Naive thymus-derived CD8-positive, alpha-beta T cell (primary cell): ENCODE results near the gene LSM14B. TPM values are rescaled to one million over a fixed set of nuclear protein-coding genes. Genes with fewer than 3 reads are reported as not detected.
"Not testable (repeated sequence)": the region's sequence is repeated elsewhere in the genome, so short reads cannot be mapped to it uniquely, and the experiment has no call there.

Experiments used
- ATAC-seq, 2 donors: fragments of 150-1000 bp; cut with Tn5 transposase in 1 of 2; sonication (Bioruptor Pico), chemical (Tn5 transposase) in 1 of 2; 1 replicate in 1 of 2; 2 replicates in 1 of 2; pipeline ENCODE4 v1.10.0; 2021; ENCODE audit warnings: mild to moderate bottlenecking in 2 of 2, moderate library complexity in 2 of 2
- POLR2A ChIA-PET: fragments of 350-600 bp; sonication (Branson Sonifier 250); formaldehyde crosslinking; loops from one replicate; lab custom pipeline; 2021; ENCODE audit warnings: antibody characterized with exemption; lab: Charles Lee
- DNase-seq, 10 donors: peaks; one replicate each; pipeline versions ENCODE4 v3.0.0 to v3.0.0-alpha.2; 2020 to 2022
- H3K27ac Mint-ChIP-seq, 10 donors: one replicate each; pipeline ENCODE4 v1.8.0; 2020 to 2022; ENCODE audit warnings: mild to moderate bottlenecking in 10 of 10, mixed read lengths in 10 of 10, moderate library complexity in 4 of 10, inconsistent platforms in 1 of 10
- H3K27me3 Mint-ChIP-seq, 5 donors: one replicate each; pipeline ENCODE4 v1.8.0; 2021 to 2022; ENCODE audit warnings: mixed read lengths in 5 of 5
- H3K36me3 Mint-ChIP-seq, 3 donors: one replicate each; pipeline ENCODE4 v1.8.0; 2020 to 2022; ENCODE audit warnings: mixed read lengths in 3 of 3, mild to moderate bottlenecking in 2 of 3, inconsistent platforms in 1 of 3
- H3K4me1 Mint-ChIP-seq, 4 donors: one replicate each; pipeline ENCODE4 v1.8.0; 2021 to 2022; ENCODE audit warnings: mixed read lengths in 4 of 4
- H3K4me3 Mint-ChIP-seq, 10 donors: one replicate each; pipeline ENCODE4 v1.8.0; 2020 to 2022; ENCODE audit warnings: mild to moderate bottlenecking in 10 of 10, mixed read lengths in 10 of 10, moderate library complexity in 6 of 10, inconsistent platforms in 1 of 10
- H3K9me3 Mint-ChIP-seq, 9 donors: one replicate each; pipeline ENCODE4 v1.8.0; 2020 to 2022; ENCODE audit warnings: mixed read lengths in 9 of 9, mild to moderate bottlenecking in 3 of 9, inconsistent platforms in 1 of 9, moderate library complexity in 1 of 9
- polyA plus RNA-seq, 3 donors: library from polyadenylated mRNA; unstranded; fragments of 300-500 nt; fragmentation: Illumina TruSeq; gene quantifications; one replicate each; pipeline ENCODE4 v1.2.3, GENCODE V29; 2021
- total RNA-seq, 8 experiments: library from RNA in 2 of 8; stranded (reverse) in 2 of 8; gene quantifications; one replicate each; pipeline ENCODE4 v1.2.3 and lab custom pipeline; 2021 to 2026

Gene LSM14B
- total and polyA plus RNA-seq, 5 experiments from 2014 or later: 1.5 to 55.8 (median 2.4) TPM

- POLR2A ChIA-PET: interaction anchor here (0.7 to 5.4 kb wide), 10 partner anchors 9 to 244 kb away, joined by 3 to 58 read pairs (median 6); partner anchors contain the start of genes LSM14B, RPS21 and TAF4
- H3K4me3 Mint-ChIP-seq: peak overlapping the region; percentile 81 to 93 (median 89)
- H3K36me3 Mint-ChIP-seq: peaks cover 9 to 34% (median 13%) of the 10 kb centered on the region in 3 donors
- H3K4me1 Mint-ChIP-seq: peaks cover 27 to 62% (median 54%) of the 10 kb centered on the region in 4 donors
- H3K27ac Mint-ChIP-seq: peak overlapping the region; percentile 85 to 97 (median 94)
- DNase-seq (peak in 1 of 10 donors; percentile 27), ATAC-seq (peak in 1 of 2 donors; percentile 31)
- no peaks in the 10 kb centered on the region for H3K27me3 Mint-ChIP-seq
- no peaks in the 10 kb centered on the region for H3K9me3 Mint-ChIP-seq
Measured at GRCh38 chr20:62142252-62143080, 20.2 kb downstream of the LSM14B start.

DNA sequence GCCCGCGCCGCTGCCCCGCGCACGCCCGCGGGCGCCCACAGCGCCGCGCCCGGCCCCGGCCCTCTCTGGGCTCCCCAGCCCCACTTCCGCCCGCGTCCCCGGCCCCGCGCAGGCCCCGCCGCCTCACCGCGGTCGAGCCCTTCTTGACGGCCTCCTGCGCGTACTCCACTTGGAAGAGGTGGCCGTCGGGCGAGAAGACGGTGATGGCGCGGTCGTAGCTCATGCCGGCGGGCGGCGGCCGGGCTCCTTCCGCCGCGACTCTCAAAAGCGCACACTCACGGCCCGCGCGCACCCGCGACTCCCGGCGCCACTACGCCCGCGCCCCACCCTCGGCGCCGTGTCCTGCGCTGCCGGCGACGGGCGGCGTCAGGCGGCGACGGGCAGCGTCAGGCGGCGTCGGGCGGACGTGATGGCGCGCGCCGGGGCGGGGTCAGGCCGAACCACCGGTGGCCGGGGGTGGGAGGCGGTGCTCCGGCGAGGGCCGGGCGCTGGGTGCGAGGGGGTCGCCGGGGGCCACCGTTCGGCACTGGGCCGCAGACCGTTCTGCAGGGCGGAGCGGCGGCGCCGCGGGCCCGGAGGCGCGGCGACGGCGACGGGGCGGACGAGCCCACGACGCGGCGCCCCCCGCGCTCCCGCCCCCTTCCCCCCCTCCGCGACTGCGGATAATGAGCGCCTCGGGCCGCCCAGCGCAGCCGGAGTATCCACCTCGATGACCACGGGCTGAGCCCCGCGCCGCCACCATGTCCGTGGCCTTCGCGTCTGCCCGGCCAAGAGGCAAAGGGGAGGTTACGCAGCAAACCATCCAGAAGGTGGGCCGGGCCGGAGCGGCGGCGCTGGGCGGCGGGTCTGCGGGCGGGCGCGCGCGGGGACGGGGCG lies 21.0 kb downstream of the LSM14B start, which contains the start of the genes PSMA7 and SS18L1:
Gene PSMA7 (minus strand): TSS at position 314 of the 876 bp plus-strand sequence. CDS start 91 bp downstream, at position 223.
Gene SS18L1 (plus strand): TSS at position 689 of the 876 bp plus-strand sequence. CDS start 52 bp downstream, at position 741.
- POLR2A ChIA-PET: interaction anchor here (0.7 to 5.4 kb wide), 10 partner anchors 10 to 244 kb away, joined by 3 to 58 read pairs (median 6); partner anchors contain the start of genes LSM14B, MTG2, RPS21 and TAF4
- no peaks in the 10 kb centered on the region for H3K9me3 Mint-ChIP-seq
- peak within 1 kb of the TSS; percentile 81 to 93 (median 89) for H3K4me3 Mint-ChIP-seq
- ATAC-seq (peak; percentile 82 to 84), DNase-seq (peak; percentile 73 to 90 (median 84))
- H3K27me3 Mint-ChIP-seq: no peaks in the 10 kb centered on the region
- peaks cover 24 to 58% (median 50%) of the 10 kb centered on the region in 4 donors for H3K4me1 Mint-ChIP-seq
- peaks cover under 1 to 26% (median 5%) of the 10 kb centered on the region in 3 donors for H3K36me3 Mint-ChIP-seq
- H3K27ac Mint-ChIP-seq: peak within 1 kb of the TSS; percentile 85 to 97 (median 94)

DNA sequence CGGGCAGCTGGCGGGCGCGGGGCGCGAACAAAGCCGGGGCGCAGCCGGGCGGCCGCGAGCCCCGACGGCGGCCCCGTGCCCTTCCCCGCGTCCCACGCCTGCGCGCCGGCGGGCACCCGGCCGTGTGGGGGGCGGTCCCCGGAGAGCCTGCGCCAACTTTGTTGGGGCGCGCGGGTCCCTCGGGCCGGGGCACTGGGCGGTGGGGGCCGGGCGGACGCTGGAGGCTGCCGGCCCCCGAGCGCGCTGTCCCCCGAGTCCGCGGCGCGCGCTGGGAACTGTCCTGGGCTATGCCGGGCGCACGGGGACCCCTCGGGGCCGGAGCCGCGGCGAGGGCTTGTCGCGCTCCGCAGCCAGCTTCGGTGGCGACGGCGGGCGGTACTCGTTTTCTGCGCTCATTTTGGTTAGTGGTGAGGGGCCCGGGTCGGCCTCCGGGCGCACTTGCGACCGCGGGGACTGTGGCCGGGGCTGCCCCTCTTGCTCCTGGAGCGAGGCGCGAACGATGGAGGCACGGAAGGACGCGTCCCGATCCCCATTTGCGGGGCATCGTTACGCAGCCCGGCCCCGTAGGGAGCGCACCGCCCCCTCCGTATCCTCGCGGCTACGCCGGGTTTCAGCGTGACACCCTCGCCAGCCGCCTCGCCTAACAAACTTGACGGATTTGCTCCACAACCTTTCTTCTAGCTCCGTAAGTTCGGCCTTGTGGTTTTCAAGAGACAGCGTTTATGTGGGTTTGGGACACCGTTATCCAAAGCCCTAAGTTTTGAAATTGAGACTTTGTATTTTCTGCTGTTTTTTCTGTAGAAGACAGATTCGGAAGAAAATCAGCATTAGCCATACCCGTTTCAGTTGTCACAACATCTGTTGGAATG lies 21.9 kb downstream of the LSM14B start:
- H3K4me1 Mint-ChIP-seq: peaks cover 24 to 65% (median 52%) of the 10 kb centered on the region in 4 donors
- no peaks in the 10 kb centered on the region for H3K27me3 Mint-ChIP-seq
- H3K4me3 Mint-ChIP-seq: peak overlapping the region; percentile 72 to 88 (median 84)
- peak in 9 of 10 donors; percentile 15 to 45 (median 36) for DNase-seq
- H3K9me3 Mint-ChIP-seq: no peaks in the 10 kb centered on the region
- peak overlapping the region; percentile 53 to 92 (median 86) for H3K27ac Mint-ChIP-seq
- peaks cover 0 to 17% (median 2%) of the 10 kb centered on the region in 3 donors for H3K36me3 Mint-ChIP-seq
- POLR2A ChIA-PET: interaction anchor here (1.0 to 5.4 kb wide), 4 partner anchors 21 to 93 kb away, joined by 3 to 58 read pairs (median 6); partner anchors contain the start of genes LSM14B, MTG2 and TAF4
- ATAC-seq: peak; percentile 4 to 25

DNA sequence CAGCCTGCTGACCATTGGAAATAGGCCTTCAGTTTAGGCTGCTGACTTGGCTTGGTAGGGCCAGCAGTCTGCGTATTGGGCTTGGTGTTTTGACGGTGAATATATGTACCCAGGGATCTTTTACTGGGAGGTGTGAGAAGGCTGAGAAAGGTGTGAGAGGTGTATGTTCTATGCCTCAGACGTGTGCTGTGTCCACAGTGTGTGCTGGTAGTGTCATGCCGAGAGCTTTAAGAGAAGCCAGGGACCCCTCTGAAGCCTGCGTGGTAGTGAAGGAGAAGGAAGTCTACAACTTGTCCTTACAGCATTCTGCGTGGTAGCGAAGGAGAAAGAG lies 23.4 kb downstream of the LSM14B start:
- no peaks in the 10 kb centered on the region for H3K27me3 Mint-ChIP-seq
- H3K4me1 Mint-ChIP-seq: peaks cover 25 to 68% (median 52%) of the 10 kb centered on the region in 4 donors
- no peaks in the 10 kb centered on the region for H3K9me3 Mint-ChIP-seq
- DNase-seq (no peak), ATAC-seq (no peak)
- POLR2A ChIA-PET: interaction anchor here (0.7 to 5.4 kb wide), 2 partner anchors 23 to 241 kb away, joined by 3 to 58 read pairs; partner anchors contain the start of genes LSM14B and RPS21
- peak overlapping the region in 8 of 10 donors; percentile 55 to 88 (median 85) for H3K4me3 Mint-ChIP-seq
- H3K27ac Mint-ChIP-seq: peak overlapping the region in 5 of 10 donors; percentile 9 to 85 (median 47)
- H3K36me3 Mint-ChIP-seq: peaks cover 0 to 3% (median under 1%) of the 10 kb centered on the region in 3 donors

DNA sequence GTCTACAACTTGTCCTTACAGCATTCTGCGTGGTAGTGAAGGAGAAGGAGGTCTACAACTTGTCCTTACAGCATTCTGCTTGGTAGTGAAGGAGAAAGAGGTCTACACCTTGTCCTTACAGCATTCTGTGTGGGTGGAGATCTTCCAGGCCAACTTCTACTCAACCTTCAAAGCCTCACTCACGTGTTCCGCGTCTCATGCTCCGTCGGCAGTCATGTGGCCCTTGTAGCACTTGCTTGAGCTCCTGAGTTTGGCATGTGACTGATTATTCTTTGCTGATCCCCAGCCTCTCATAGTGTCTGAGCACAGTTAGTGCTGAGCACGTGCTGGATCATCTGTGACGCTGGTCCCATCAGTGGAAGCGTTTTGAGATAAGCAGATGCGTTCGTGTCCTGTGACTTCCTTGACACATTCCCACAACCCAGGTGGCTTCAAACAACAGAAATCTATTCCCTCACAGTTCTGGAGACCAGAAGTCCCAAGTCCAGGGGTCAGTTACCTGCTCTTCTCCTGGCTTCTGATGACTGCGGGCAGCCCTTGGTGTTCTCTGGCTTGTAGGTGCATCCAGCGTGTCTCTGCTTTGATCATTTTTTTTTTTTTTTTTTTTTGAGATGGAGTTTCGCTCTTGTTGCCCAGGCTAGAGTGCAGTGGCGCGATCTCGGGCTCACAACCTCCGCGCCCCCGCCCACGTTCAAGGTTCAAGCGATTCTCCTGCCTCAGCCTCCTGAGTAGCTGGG lies 23.9 kb downstream of the LSM14B start:
- ATAC-seq: no peak
- Mint-ChIP-seq H3K4me3 (peak overlapping the region in 6 of 10 donors; percentile 11 to 87 (median 85)), H3K27ac (peak overlapping the region in 4 of 10 donors; percentile 7 to 85 (median 18)), H3K4me1 (peaks cover 22 to 64% (median 47%) of the 10 kb centered on the region in 4 donors), H3K9me3 (no peaks in the 10 kb centered on the region), H3K27me3 (no peaks in the 10 kb centered on the region), H3K36me3 (no peaks in the 10 kb centered on the region)
- POLR2A ChIA-PET: interaction anchor here (0.7 to 5.4 kb wide), 2 partner anchors 8 to 23 kb away, joined by 3 to 58 read pairs; partner anchors contain the start of gene LSM14B
- DNase-seq: no peak

DNA sequence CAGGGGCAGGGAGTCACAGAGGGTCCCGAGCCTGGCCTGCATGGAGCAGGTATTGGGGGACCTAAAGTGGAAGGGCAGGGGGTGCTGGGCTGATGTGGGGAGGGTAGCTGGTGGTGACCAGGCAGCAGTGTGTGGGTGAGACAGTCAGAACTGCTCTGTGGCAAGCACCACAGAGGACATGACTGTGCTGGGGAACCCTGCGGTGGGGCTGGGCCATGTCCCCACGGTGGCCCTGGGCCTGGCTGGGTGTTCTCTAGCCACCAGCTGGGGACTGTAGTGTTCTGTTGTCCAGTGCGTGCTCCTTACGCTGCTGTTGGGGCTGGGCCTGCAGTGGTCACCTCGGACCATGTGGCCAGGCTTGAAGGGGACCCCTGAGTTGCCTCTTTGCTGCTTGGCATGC lies 24.9 kb downstream of the LSM14B start:
- POLR2A ChIA-PET: interaction anchor here (0.7 kb wide), 1 partner anchor 9 kb away, joined by 3 read pairs; no protein-coding TSS in a partner anchor
- no peak for DNase-seq
- no peaks in the 10 kb centered on the region for H3K9me3 Mint-ChIP-seq
- no peaks in the 10 kb centered on the region for H3K27me3 Mint-ChIP-seq
- peak overlapping the region in 3 of 10 donors; percentile 9 to 75 (median 33) for H3K27ac Mint-ChIP-seq
- H3K4me1 Mint-ChIP-seq: peaks cover 22 to 59% (median 39%) of the 10 kb centered on the region in 4 donors
- H3K4me3 Mint-ChIP-seq: no peak overlapping the region
- peaks cover 0 to under 1% (median under 1%) of the 10 kb centered on the region in 3 donors for H3K36me3 Mint-ChIP-seq
- no peak for ATAC-seq

DNA sequence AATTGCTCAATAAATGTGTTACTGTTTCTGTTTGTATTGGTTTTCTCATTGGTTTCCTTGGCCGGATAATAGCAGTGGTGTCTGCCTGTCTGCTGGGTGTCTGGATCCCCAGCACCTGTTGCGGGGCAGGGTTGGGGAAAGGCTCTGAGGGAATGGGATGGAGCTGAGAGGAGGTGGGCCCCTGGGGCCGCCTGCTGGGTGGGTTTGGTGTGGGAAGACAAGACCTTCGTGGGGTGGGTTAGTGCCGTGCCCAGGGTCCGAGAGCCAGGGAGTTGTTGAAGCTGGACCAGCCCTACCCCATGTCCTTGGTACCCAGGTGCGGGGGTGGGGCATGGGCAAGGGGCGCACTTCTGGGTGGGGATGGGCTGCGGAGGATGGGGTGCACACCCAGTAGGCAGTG lies 25.3 kb downstream of the LSM14B start:
- H3K9me3 Mint-ChIP-seq: no peaks in the 10 kb centered on the region
- peak overlapping the region in 1 of 10 donors; percentile 26 for H3K4me3 Mint-ChIP-seq
- POLR2A ChIA-PET: no interaction called here
- H3K4me1 Mint-ChIP-seq: peaks cover 25 to 59% (median 38%) of the 10 kb centered on the region in 4 donors
- ATAC-seq (no peak), DNase-seq (no peak)
- H3K27me3 Mint-ChIP-seq: no peaks in the 10 kb centered on the region
- peaks cover under 1 to 5% (median 4%) of the 10 kb centered on the region in 3 donors for H3K36me3 Mint-ChIP-seq
- peak overlapping the region in 3 of 10 donors; percentile 9 to 75 (median 33) for H3K27ac Mint-ChIP-seq

DNA sequence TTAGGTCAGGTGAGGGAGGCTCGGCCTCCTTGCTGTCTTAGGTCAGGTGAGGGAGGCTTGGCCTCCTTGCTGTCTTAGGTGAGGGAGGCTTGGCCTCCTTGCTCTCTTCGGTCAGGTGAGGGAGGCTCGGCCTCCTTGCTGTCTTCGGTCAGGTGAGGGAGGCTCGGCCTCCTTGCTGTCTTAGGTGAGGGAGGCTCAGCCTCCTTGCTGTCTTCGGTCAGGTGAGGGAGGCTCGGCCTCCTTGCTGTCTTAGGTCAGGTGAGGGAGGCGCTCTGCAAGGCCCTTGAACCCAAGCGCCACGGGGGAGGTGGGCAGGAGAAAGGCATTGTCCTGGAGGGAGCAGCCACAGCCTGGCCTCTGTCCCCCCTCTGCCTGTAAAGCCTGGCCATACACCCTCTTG lies 26.1 kb downstream of the LSM14B start:
- POLR2A ChIA-PET, ATAC-seq, DNase-seq, H3K27me3 Mint-ChIP-seq, H3K36me3 Mint-ChIP-seq, H3K27ac Mint-ChIP-seq, H3K4me3 Mint-ChIP-seq, H3K9me3 Mint-ChIP-seq: not testable (repeated sequence)
- peaks cover 28 to 60% (median 41%) of the 10 kb centered on the region in 4 donors for H3K4me1 Mint-ChIP-seq

DNA sequence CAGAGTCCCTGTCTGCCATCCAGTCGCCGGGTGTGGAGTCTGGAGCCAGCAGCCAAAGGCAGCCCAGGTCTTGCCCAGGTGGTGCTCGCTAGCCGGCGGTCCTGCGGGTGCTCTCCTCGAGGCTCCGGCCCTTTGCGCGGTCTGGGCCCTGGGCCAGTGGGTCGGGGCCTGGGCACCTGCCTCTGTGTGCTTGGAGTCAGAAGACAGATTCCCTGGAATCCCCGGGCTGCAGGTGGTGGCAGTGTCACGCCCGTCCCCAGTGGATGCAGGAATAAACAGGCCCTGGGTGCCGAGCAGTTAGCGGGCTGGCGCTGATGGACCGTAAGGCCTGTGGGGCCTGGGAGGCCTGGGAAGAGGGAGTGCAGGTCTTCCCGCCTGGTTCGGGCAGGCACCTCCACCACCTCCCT lies 26.6 kb downstream of the LSM14B start:
- ATAC-seq (no peak), DNase-seq (no peak)
- no peaks in the 10 kb centered on the region for H3K27me3 Mint-ChIP-seq
- H3K4me3 Mint-ChIP-seq: peak overlapping the region in 1 of 10 donors; percentile 20
- H3K4me1 Mint-ChIP-seq: peaks cover 29 to 65% (median 42%) of the 10 kb centered on the region in 4 donors
- peaks cover 0 to 3% (median 0%) of the 10 kb centered on the region in 9 donors for H3K9me3 Mint-ChIP-seq
- peaks cover 5 to 14% (median 12%) of the 10 kb centered on the region in 3 donors for H3K36me3 Mint-ChIP-seq
- no peak overlapping the region for H3K27ac Mint-ChIP-seq
- POLR2A ChIA-PET: no interaction called here

DNA sequence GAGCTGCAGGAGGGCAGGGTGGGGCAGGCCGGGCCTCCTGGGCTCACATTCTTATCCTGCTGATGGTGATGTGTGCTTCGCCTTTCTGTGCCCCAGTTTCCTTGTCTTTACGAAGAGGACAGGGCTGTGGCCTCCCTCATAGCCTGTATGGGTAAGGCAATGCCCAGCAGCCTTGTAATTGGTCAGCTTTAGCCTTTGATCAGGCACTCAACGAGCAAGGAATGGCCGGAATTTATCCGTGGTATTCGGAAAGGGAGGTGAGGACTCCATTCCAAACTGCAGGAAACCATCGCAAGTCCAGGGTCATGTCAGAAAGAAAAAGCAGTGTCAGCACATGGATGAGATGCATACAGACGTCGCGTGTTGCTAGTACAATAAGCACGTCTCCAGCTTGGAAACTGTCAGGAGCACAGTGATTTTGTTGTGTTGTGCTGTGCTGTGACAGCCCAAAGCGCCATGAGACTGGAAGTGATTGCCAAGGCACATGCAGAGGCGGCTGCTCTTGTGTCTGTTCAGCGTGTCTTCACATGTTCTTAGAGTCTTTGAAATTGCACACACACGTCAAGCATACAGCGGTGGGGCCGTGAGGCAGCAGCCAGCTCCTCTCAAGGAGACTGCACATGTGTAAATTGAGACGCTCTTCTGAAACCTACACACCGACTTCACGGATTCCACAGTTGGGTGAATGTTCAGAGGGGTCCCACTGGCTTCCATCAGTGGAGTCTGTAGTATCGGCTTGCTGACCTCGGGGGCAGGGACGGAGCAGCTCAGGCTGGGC lies 27.4 kb downstream of the LSM14B start:
- Mint-ChIP-seq H3K4me3 (no peak overlapping the region), H3K27me3 (no peaks in the 10 kb centered on the region), H3K27ac (peak overlapping the region in 2 of 10 donors; percentile 28 to 40), H3K36me3 (peaks cover 5 to 22% (median 17%) of the 10 kb centered on the region in 3 donors), H3K4me1 (peaks cover 25 to 62% (median 42%) of the 10 kb centered on the region in 4 donors), H3K9me3 (peaks cover 0 to 3% (median 0%) of the 10 kb centered on the region in 9 donors)
- POLR2A ChIA-PET: no interaction called here
- no peak for DNase-seq
- ATAC-seq: no peak
